Endometrium (tissue), 2 donors: ENCODE data around the gene TKT.

Source experiments
- FAIRE-seq: peaks from 2 replicates; lab custom pipeline; 2012; peaks lifted over from hg19 to GRCh38; lab: Jason Lieb, UNC
- donor health status: control.
- donor health status: control.

The TKT gene

GRCh38 chr3:53180305-53181023 lies 75.4 kb downstream of the TKT start:
- FAIRE-seq: no peak

- FAIRE-seq: no peak
Measured at GRCh38 chr3:53179580-53179979, 76.2 kb downstream of the TKT start.

GRCh38 chr3:53178246-53178645 lies 77.6 kb downstream of the TKT start:
- FAIRE-seq: no peak

- FAIRE-seq: no peak
Measured at GRCh38 chr3:53175613-53176540, 79.9 kb downstream of the TKT start.
